Astrocyte (in vitro differentiated cells and primary cell): ENCODE measurements around the gene LDLRAD1. TPM values are rescaled to one million over a fixed set of nuclear protein-coding genes. Genes with fewer than 3 reads are reported as not detected.
"Not testable (repeated sequence)": the region's sequence is repeated elsewhere in the genome, so short reads cannot be mapped to it uniquely, and the experiment has no call there.

Source experiments
- DNase-seq: peaks from one replicate; pipeline ENCODE4 v3.0.0-alpha.2; 2010; ENCODE audit warnings: low read depth
- FAIRE-seq: peaks from 2 replicates; lab custom pipeline; 2011; peaks lifted over from hg19 to GRCh38; lab: Jason Lieb, UNC
- H2AFZ ChIP-seq: 2 replicates; pipeline ENCODE4 v1.6.0; 2012; ENCODE audit warnings: low read depth, low read length, inconsistent platforms
- H3K27ac ChIP-seq: 2 replicates; pipeline ENCODE4 v1.5.1; 2011; ENCODE audit warnings: low read depth, low read length, inconsistent platforms
- H3K27me3 ChIP-seq: 2 replicates; pipeline ENCODE4 v1.6.0; 2011; ENCODE audit warnings: low read length, inconsistent platforms; ENCODE audit not compliant: insufficient read depth
- H3K36me3 ChIP-seq: 2 replicates; pipeline ENCODE4 v1.5.1; 2011; ENCODE audit warnings: low read length, inconsistent platforms; ENCODE audit not compliant: insufficient read depth
- H3K4me1 ChIP-seq: 2 replicates; pipeline ENCODE4 v1.5.1; 2011; ENCODE audit warnings: low read length, inconsistent platforms; ENCODE audit not compliant: insufficient read depth
- H3K4me2 ChIP-seq: 2 replicates; pipeline ENCODE4 v1.6.0; 2012; ENCODE audit warnings: low read length, inconsistent platforms
- H3K4me3 ChIP-seq: 2 replicates; pipeline ENCODE4 v1.5.1; 2011; ENCODE audit warnings: low read depth, mild to moderate bottlenecking, low read length, inconsistent platforms; ENCODE audit not compliant: insufficient read depth
- H3K79me2 ChIP-seq: 2 replicates; pipeline ENCODE4 v1.6.0; 2012; ENCODE audit warnings: mild to moderate bottlenecking, low read length, inconsistent platforms; ENCODE audit not compliant: insufficient read depth
- H3K9ac ChIP-seq: 2 replicates; pipeline ENCODE4 v1.6.0; 2012; ENCODE audit warnings: mild to moderate bottlenecking, low read length, inconsistent platforms
- H3K9me3 ChIP-seq: 2 replicates; pipeline ENCODE4 v1.5.1; 2012; ENCODE audit warnings: low read depth, mild to moderate bottlenecking, low read length, inconsistent platforms; ENCODE audit not compliant: insufficient read depth
- H4K20me1 ChIP-seq: 2 replicates; pipeline ENCODE4 v1.6.0; 2012; ENCODE audit warnings: low read length, inconsistent platforms; ENCODE audit not compliant: insufficient read depth
- H3K27ac Mint-ChIP-seq: one replicate; pipeline ENCODE4 v1.8.0; 2021; ENCODE audit warnings: mild to moderate bottlenecking, mixed read lengths; ENCODE audit not compliant: unreplicated experiment
- H3K27me3 Mint-ChIP-seq: one replicate; pipeline ENCODE4 v1.8.0; 2021; ENCODE audit warnings: low read depth, mixed read lengths; ENCODE audit not compliant: unreplicated experiment
- H3K36me3 Mint-ChIP-seq: one replicate; pipeline ENCODE4 v1.8.0; 2021; ENCODE audit warnings: low read depth, mixed read lengths; ENCODE audit not compliant: unreplicated experiment
- H3K4me1 Mint-ChIP-seq: one replicate; pipeline ENCODE4 v1.8.0; 2021; ENCODE audit warnings: low read depth, mixed read lengths; ENCODE audit not compliant: unreplicated experiment
- H3K4me3 Mint-ChIP-seq: one replicate; pipeline ENCODE4 v1.8.0; 2021; ENCODE audit warnings: mild to moderate bottlenecking, moderate library complexity, mixed read lengths; ENCODE audit not compliant: unreplicated experiment
- H3K9me3 Mint-ChIP-seq: one replicate; pipeline ENCODE4 v1.8.0; 2021; ENCODE audit warnings: mild to moderate bottlenecking, mixed read lengths; ENCODE audit not compliant: unreplicated experiment
- EZH2 ChIP-seq: IDR thresholded peaks from 2 replicates; pipeline ENCODE4 v1.6.1; 2012; ENCODE audit warnings: mild to moderate bottlenecking, low read length, inconsistent platforms; ENCODE audit not compliant: insufficient read depth
- total RNA-seq: library from RNA; stranded (reverse); gene quantifications from 2 replicates; pipeline ENCODE4 v1.2.1, GENCODE V29; 2021
- TF ChIP-seq, protein P1 (sequence below): IDR thresholded peaks from 2 replicates; pipeline ENCODE4 v1.5.1; 2011; ENCODE audit warnings: low read depth, mild to moderate bottlenecking, inconsistent platforms, low read length, moderate library complexity; ENCODE audit not compliant: insufficient read depth

The LDLRAD1 gene
- total RNA-seq, 1 donor from 2014 or later = not detected

DNA sequence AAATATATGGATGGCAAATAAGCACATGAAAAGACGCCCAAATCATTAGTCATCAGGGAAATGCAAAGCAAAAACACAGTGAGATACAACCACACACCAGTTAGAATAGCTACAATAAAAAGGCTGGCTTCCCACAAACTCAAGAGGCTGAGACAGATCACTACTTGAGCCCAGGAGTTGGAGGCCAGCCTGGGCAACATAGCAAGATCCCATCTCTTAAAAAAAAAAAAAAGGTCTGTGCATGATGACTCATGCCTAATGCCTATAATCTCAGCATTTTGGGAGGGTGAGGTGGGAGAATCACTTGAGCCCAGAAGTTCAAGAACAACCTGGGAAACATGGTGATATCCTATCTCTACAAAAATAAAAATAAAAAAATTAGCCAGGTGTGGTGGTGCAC is 19.8 kb downstream of the LDLRAD1 start:
- Mint-ChIP-seq H3K27me3 (peaks cover 14% of the 10 kb centered on the region), H3K36me3 (no peaks in the 10 kb centered on the region)

GRCh38 chr1:53995683-53996082 is 22.3 kb downstream of the LDLRAD1 start:
- H3K27me3 ChIP-seq = no peaks in the 10 kb centered on the region
- H3K36me3 ChIP-seq = no peaks in the 10 kb centered on the region
- no peaks in the 10 kb centered on the region for H3K4me1 Mint-ChIP-seq
- H3K4me3 Mint-ChIP-seq = no peak overlapping the region
- DNase-seq = no peak
- H3K9me3 ChIP-seq = peaks cover 2% of the 10 kb centered on the region
- no peaks in the 10 kb centered on the region for H3K9me3 Mint-ChIP-seq
- H3K27me3 Mint-ChIP-seq = no peaks in the 10 kb centered on the region
- no peaks in the 10 kb centered on the region for H4K20me1 ChIP-seq
- no peaks in the 10 kb centered on the region for H3K4me1 ChIP-seq
- no peak overlapping the region for H3K4me2 ChIP-seq
- H3K27ac Mint-ChIP-seq = no peak overlapping the region
- no peak overlapping the region for H3K27ac ChIP-seq
- no peak overlapping the region for H3K4me3 ChIP-seq
- no peak for FAIRE-seq
- no peak overlapping the region for H2AFZ ChIP-seq
- H3K36me3 Mint-ChIP-seq = no peaks in the 10 kb centered on the region
- no peak for TF ChIP-seq EZH2
- TF ChIP-seq, protein P1, sequence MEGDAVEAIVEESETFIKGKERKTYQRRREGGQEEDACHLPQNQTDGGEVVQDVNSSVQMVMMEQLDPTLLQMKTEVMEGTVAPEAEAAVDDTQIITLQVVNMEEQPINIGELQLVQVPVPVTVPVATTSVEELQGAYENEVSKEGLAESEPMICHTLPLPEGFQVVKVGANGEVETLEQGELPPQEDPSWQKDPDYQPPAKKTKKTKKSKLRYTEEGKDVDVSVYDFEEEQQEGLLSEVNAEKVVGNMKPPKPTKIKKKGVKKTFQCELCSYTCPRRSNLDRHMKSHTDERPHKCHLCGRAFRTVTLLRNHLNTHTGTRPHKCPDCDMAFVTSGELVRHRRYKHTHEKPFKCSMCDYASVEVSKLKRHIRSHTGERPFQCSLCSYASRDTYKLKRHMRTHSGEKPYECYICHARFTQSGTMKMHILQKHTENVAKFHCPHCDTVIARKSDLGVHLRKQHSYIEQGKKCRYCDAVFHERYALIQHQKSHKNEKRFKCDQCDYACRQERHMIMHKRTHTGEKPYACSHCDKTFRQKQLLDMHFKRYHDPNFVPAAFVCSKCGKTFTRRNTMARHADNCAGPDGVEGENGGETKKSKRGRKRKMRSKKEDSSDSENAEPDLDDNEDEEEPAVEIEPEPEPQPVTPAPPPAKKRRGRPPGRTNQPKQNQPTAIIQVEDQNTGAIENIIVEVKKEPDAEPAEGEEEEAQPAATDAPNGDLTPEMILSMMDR = no peak
- H3K9ac ChIP-seq = no peak overlapping the region
- no peaks in the 10 kb centered on the region for H3K79me2 ChIP-seq

More for the DNA sequence above, 19.8 kb downstream of the LDLRAD1 start:
- Histone ChIP-seq H3K27ac (no peak overlapping the region), H3K79me2 (no peaks in the 10 kb centered on the region), H3K9me3 (no peaks in the 10 kb centered on the region), H3K9ac (no peak overlapping the region), H4K20me1 (no peaks in the 10 kb centered on the region), H3K4me3 (no peak overlapping the region), H2AFZ (no peak overlapping the region), H3K4me1 (no peaks in the 10 kb centered on the region), H3K4me2 (no peak overlapping the region), H3K27me3 (peaks cover 11% of the 10 kb centered on the region), H3K36me3 (no peaks in the 10 kb centered on the region)
- Mint-ChIP-seq H3K9me3 (peaks cover under 1% of the 10 kb centered on the region), H3K4me3 (no peak overlapping the region), H3K4me1 (no peaks in the 10 kb centered on the region), H3K27ac (no peak overlapping the region)
- TF ChIP-seq, protein P1 = no peak
- no peak for TF ChIP-seq EZH2
- no peak for FAIRE-seq
- DNase-seq = no peak

DNA sequence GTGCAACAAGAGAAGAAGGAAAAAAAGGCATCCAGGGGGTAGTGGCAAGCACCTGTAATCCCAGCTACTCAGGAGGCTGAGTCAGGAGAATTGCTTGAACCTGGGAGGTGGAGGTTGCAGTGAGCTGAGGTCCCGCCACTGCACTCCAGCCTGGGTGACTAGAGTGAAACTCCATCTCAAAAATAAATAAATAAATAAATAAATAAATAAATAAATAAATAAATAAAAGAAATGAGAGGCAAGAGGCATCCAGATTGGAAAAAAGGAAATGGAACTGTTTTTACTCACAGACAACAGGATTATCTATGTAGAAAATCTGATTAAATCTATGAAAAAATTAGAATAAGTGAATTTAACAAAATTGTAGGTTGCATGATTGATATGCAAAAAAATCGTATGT is 23.5 kb downstream of the LDLRAD1 start:
- FAIRE-seq, H3K9me3 Mint-ChIP-seq, H3K36me3 Mint-ChIP-seq: not testable (repeated sequence)

More for the DNA sequence above, 23.5 kb downstream of the LDLRAD1 start:
- H3K27ac ChIP-seq, H2AFZ ChIP-seq, H3K4me2 ChIP-seq, H3K9me3 ChIP-seq, H3K4me3 ChIP-seq, H3K27me3 Mint-ChIP-seq, H3K4me3 Mint-ChIP-seq, H3K36me3 ChIP-seq, H3K79me2 ChIP-seq, H3K27me3 ChIP-seq, H3K4me1 ChIP-seq, DNase-seq, H3K27ac Mint-ChIP-seq, H3K4me1 Mint-ChIP-seq, H3K9ac ChIP-seq, H4K20me1 ChIP-seq: not testable (repeated sequence)
